Kidney tubule cell (primary cell): ENCODE results near the gene CYP20A1.
A peak's percentile ranks its signal among the peaks of the same experiment; 100 is the strongest.
"Not testable (repeated sequence)": the region's sequence is repeated elsewhere in the genome, so short reads cannot be mapped to it uniquely, and the experiment has no call there.

Experiments
- DNase-seq: peaks from one replicate; pipeline ENCODE4 v3.0.0-alpha.2; 2018; ENCODE audit warnings: low spot score

CYP20A1 gene

DNA sequence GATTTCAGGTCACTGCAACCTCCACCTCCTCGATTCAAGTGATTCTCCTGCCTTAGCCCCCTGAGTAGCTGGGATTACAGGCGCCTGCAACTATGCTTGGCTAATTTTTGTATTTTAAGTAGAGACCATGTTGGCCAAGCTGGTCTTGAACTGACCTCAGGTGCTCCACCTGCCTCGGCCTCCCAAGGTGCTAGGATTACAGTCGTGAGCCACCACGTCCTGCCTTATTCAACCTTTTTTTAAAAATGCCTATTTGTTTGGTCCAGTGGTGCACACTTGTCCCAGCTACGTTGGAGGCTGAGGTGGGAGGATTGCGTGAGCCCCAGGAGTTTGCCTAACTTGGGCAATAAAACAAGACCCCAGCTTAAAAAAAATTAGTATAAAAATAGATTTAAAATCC, 43.3 kb downstream of the CYP20A1 start:
- no peak for DNase-seq

DNA sequence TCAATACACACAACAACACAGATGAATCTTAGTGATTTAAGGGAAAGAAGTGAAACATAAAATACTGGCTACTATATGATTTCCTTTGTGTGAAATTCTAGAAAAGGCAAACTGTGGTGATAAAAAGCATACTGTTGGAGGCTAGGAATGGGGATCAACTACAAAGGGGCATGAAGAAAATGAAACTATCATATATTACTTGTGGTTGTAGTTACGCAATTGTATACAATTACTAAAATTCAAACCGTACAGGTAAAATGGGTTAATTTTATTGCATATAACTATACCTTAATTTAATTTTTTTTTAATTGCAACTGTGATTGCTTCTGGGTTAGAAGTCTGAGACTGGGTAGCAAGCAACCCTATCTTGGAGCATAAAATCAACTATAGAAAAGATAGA, 47.7 kb downstream of the CYP20A1 start:
- DNase-seq, result no peak

DNA sequence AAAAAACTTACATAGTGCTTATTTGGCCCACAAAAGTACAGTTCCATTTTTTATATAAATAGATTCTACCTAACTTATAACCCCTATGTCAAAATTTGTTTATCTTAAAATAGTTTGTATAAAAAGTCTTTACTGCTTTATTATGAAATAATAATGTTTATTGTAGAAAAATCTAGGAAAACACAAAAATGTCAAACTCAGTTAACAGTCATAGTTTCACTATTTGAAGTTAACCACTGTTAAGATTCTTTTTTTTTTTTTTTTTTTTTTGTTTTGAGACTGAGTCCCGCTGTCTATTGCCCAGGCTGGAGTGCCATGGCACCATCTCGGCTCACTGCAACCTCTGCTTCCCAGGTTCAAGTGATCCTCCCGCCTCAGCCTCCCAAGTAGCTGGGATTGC, 62.8 kb downstream of the CYP20A1 start:
- DNase-seq, result no peak

DNA sequence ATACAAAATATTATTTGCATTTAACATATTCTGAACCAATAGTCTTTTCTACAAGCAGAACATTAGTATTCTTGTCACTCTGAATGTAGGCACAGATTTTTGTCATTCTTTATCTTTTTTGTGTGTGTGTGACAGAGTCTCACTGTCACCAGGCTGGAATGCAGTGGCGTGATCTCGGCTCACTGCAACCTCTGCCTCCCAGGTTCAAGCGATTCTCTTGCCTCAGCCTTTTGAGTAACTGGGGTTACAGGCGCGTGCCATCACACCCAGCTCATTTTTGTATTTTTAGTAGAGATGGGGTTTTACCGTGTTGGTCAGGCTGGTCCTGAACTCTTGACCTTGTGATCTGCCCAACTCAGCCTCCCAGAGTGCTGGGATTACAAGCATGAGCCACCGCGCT, 63.8 kb downstream of the CYP20A1 start:
- not testable (repeated sequence) for DNase-seq

DNA sequence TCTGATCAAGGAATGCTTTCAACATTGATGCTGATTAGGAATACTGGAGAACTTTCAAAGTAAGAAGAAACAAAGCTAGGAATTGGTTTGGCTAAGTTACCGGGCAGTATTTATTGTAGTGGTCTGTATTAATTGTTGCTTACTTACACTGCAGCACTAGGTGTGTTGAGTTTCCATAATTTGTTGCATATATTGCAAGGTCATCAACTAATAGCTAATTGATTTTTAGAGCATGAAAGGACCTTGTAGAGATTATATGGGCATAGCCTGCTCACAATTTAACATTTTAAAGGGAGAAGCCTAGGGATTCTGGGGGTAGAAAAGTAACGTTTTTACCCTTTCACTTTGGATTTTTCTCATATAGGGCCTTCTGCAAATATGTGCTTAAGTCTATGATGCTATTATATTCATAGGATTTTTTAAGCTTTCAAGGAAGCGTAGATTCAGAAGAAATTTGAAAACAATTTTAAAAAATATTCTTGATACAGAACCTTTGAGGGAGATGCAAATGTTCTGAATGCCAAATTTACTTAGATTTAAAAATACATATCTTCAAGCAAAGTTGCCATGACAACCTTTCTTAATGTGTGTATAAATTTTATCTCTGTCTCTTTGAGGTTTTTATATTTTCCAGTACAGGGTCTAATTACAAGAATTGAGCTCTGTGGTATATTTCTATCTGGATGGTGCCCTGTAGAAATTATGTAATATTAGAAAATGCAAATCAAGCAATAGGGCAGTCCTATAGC, 72.0 kb downstream of the CYP20A1 start:
- DNase-seq, result no peak

DNA sequence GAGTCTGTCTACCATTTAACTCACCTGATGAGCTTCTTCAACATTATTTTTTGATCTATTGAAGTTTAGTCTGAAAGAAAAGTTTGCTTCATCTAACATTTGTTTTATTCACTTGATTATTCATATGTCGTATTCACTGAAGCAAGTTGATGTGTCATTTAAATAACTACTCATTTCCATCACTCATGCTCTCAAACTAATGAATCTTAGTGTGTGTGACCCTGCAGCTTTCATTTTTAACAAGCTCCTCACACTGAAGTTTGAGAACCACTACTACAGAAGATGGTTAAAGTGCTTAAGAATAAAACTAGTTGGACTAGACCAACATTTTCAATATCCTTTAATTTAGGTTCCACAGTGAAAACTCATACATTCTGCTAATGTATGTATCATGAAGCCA, 87.5 kb downstream of the CYP20A1 start:
- DNase-seq, result peak; percentile 12

DNA sequence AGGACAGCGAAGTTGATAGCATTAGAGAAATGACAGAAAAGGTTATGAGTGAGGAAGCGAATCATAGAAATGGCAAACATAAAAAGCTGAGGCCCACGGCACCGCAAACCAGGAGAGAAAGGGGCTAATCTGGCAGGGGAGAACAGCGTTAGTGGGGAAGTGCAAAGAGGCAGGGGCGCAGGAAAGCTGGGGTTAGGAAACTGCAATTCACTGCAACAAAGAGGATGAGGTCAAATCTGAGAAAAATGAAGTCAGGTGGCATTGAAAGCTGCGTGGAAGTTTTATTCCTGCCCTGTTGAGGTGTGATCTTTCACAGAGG, 88.7 kb downstream of the CYP20A1 start:
- DNase-seq, result no peak

DNA sequence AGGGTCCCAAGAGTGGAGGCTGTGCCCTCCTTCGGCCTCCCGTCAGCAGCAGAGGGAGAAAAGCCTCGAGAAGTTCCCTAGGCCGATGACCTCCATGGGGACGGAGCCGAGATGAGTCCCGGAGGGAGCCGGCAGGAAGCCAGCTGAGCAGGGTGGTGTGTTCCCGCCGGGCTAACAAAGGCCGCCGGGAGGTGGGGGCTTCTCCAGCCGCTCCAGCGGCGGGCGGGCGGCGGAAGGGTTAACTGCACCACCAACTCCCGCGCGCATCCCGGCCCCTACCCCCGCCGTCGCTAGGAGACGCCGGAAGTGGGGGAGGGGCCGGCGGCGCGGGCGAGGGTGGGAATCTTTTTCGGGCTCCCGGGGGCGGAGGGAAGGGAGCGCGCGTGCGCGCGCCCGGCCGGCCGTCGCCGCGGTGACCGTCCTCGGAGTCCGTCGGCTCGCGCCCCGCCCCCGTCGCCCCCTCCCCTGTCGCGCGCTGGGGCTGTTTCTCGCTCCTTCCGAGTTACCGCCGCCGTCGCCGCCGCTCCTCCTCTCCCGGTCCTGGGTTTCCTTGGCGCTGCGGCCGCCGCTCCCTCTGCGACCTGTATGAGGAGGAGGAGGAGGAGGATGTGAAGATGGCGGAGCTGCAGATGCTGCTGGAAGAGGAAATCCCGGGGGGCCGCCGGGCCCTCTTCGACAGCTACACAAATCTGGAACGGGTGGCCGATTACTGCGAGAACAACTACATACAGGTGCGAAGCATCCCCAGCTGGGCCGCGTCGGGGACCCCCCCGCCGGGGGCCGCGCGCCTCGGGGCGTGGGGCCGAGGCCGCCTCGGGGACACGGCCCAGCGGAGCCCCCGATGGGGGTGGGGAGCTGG, 89.3 kb downstream of the CYP20A1 start, which contains the start of gene ABI2:
ABI2 (plus strand) TSS at position 494 of the 859 bp plus-strand sequence; CDS start at position 615, 121 bp downstream.
- peak; percentile 82 for DNase-seq

DNA sequence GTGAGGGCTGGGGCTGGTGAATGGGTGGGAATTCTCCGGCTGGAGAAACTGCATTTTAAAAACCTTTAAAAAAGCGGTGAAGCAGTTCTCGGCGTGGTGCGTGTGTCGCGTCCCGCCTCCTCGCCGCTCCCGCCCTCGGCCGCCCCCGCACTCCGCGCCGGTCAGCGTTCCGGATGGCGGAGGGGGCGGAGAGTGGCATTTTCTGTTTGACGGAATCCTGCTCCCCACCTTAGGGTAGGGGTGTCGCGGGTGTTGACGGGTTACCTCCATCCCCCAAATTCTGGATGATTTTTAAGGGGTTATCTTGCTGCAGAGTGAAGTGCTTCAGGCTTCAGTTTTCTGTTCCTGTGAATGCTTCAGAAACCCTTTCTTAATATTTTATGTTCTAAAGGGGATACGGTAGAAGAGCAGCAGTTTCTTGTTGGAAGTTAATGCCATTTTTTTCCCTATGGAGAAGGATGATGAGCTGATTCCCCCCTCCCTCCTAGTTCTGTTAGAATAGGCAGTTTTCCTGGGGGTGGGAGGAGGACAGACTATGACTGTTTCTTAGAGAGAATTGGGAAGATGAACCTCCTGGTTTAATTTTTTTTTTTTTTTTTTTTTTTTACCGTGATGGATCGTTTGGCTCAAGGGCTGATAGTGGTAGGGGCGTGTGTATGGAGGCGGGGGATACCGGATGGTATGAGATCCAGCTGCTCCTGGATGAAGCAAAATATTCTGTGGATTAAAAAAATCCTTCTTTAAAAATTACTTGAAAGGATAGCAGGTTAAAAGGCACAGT, 90.1 kb downstream of the CYP20A1 start:
- DNase-seq, result peak; percentile 52

DNA sequence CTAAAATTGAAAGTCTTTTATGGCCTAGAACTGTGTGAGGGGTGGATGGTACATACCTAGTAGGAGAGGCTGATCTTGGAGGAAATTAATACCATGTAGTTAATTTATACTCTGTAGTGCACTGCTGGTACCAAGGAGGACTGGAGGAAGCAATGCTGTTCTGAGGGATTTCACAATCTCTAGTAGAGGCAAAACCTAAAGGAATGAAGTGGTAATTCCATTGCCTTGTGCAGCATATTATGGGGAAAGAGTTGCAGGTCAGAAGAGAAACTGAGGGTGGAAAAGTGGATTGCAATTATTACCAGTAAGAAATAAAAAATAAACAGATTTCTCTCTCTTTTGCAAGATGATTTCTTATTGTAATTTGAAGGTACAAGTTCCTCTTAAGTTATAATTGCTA, 91.6 kb downstream of the CYP20A1 start:
- DNase-seq, result peak; percentile 4

DNA sequence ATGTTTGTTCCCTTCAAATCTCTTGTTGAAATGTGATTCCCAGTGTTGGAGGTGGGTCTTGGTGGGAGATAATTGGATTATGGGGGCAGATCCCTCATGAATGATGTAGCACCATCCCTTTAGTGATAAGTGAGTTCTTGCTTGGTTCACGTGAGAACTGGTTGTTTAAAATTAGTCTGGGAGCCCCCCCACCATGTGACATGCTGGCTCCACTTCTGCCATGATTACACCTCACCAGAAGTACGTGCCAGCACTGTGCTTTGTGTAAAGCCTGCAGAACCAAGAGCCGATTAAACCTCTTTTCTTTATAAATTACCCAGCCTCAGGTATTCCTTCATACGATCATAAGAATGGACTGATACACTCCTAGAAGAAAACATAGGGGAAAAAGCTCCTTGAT, 99.5 kb downstream of the CYP20A1 start:
- DNase-seq, result no peak

DNA sequence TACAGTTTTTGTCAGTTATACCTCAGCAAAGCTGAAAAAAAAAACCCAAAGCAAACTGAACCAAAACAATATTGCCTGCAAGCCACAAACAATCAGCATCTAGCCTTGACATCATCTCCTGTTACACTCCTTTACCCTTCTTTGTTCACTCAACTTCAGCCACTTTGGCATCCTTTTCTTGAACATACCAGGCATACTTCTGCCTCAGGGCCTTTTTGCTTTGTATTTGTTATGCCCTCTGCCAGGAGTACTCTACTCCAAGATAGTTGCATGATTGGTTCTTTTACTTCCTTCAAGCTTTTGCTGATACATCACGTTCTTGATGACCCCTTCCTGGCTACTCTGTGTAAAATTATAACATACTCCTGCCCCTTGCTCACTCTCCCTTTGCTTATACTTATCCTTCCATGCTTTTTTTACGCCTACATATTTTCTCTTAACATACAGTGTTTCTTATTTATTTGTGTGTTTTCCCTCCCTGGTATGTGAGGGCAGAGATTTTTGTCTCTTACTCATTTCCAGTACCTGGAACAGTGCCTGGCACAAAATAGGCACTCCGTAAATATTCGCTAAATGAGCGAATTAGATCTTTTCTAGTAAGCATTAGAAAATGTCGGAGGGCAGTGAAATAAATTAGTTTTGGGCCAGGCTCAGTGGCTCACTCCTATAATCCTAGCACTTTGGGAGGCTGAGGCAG, 102.1 kb downstream of the CYP20A1 start:
- DNase-seq, result peak; percentile 79

DNA sequence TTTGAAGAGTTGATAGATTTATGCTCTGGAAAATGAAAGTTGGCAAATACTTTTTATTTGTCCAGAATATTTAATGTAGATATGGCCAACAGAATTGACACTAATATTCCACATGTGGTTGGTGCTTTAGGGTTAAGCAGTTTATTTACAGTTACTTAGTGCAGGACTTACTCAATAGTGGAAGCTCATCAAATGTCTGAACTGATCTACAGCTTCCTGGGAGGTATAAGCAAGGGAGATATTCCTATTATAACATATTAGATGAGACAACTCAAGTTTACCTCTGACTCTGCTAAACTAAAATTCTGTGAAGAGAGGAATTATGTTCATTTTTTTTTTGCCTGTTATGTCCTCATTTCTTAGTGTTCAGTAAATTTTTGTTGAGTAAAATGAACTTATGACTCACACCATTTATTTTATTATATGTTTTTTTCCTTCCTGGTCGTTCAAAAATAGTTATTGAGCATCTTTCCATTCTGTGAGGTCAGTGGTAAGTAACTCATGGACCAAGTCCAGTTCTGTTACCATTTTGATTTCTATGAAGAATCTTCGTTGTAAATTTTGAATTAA, 103.0 kb downstream of the CYP20A1 start:
- no peak for DNase-seq

DNA sequence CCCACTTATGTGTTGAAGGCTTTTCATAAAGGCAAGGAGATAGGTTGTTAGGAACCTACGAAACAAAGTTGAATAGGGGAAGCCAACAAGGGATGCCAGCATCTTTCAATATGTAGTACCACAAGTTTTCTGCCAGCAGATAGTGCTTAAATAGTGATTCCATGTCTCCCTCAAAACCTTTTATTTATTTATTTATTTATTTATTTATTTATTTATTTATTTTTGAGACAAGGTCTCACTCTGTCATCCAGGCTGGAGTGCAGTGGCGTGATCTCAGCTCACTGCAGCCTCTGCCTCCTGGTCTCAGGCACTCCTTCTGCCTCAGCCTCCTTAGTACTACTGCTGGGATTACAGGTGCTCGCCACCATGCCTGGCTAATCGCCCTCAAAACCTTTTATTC, 103.6 kb downstream of the CYP20A1 start:
- not testable (repeated sequence) for DNase-seq

DNA sequence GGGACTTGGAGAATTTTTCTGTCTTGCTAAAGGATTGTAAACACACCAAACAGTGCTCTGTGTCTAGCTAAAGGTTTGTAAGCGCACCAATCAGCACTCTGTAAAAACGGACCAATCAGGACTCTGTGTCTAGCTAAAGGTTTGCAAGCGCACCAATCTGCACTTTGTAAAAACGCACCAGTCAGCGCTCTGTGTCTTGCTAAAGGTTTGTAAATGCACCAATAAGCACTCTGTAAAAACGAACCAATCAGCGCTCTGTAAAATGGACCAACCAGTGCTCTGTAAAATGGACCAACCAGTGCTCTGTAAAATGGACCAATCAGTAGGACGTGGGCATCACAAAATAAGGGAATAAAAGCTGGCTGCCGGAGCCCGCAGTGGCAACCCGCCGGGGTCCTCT, 105.8 kb downstream of the CYP20A1 start:
- DNase-seq, result no peak

DNA sequence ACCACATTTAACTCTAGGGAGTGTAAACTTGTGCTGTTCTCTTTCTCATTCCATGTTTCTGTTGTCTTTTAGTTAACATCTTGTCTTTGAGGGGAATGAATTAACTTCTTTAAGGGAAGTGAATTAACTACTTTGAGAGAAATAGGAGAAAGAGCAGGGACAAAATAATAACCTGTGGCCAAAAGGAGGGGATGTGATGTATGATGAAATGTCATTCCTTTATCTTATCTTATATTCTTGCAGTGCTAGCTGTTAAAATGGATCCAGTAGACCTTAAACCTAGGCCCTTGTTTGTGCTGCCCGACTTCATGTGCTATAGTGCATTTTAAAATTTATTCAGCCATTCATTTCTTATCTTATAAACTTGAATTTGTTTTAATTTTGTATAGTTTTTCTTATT, 107.8 kb downstream of the CYP20A1 start:
- DNase-seq, result no peak

DNA sequence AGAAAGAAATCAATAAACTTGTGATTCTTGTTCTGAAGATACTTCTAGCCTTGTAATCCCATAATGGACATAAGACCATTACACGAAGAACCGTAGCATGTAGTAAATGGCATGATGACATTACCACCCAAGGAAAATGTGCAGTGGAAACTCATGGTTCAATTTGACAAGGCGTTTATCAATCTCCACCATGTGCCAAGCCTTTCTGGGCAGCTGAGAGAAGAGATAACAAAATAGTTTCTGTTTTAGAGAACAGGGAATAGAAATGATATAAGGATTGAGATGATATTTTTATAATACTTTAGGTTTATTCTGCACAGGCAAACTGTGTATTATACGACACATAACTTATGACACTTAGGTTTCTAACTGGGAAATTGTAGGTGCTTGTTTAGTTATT, 108.6 kb downstream of the CYP20A1 start:
- no peak for DNase-seq

DNA sequence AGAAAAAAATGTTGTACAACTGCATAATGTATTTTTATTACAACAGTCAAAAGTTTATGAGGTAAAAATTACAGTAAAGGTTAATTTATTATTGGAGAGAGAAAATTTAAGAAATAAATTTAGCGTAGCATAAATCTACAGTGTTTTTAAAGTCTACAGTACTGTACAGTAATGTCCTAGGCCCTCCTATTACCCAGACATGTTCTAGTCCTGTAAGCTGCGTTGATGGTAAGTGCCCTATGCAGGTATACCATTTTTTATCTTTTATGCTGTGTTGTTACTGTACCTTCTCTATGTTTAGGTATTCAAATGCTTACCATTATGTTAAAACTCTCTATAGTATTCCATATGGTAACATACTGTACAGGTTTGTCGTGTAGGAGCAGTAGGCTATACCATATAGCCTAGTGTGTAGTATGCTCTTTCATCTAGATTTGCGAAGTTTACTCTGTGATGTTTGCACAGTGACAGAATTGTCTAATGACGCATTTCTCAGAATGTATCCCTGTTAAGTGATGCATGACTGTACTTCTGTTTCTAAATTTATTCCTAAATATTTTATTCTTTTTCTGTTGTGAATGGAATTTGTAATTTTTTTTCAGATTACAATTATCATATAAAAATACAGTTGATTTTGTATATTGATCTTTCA, 113.9 kb downstream of the CYP20A1 start:
- DNase-seq, result peak; percentile 15

DNA sequence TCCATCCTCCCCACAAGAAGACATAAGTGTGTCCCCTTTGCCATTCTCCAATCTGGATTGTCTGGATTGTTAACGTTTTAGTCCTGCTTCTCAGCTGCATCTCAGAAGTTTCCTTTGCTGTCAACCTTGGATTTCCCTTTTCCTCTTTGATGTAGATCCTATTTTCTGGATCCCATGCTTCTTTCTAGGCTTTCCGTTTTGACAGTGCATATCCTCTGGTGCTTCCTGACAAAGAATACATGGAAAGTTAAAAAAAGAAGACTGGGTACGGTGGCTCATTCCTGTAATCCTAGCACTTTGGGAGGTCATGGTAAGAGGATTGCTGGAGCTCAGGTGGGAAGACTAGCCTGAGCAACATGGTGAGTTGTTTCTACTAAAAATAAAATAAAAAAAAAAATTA, 116.1 kb downstream of the CYP20A1 start:
- no peak for DNase-seq
